Peyer's patch (tissue), 4 donors: ENCODE measurements around the gene TSHZ3.

Experiments
- POLR2A ChIP-seq, 2 donors: fragments of 450-650 bp; IDR thresholded peaks; one replicate each; pipeline ENCODE4 v1.5.1; 2017; ENCODE audit warnings: antibody characterized with exemption in 2 of 2, mild to moderate bottlenecking in 2 of 2, moderate library complexity in 2 of 2
- TF ChIP-seq, protein P1 (sequence below), 6 experiments: fragments of 450-650 bp in 4 of 6; fragments of 200-600 bp in 2 of 6; sonication (generic) in 1 of 6; IDR thresholded peaks; one replicate each; pipeline ENCODE4 v1.5.1; 2017 to 2019; ENCODE audit warnings: antibody characterized with exemption in 6 of 6, mild to moderate bottlenecking in 3 of 6, moderate library complexity in 1 of 6

DNA sequence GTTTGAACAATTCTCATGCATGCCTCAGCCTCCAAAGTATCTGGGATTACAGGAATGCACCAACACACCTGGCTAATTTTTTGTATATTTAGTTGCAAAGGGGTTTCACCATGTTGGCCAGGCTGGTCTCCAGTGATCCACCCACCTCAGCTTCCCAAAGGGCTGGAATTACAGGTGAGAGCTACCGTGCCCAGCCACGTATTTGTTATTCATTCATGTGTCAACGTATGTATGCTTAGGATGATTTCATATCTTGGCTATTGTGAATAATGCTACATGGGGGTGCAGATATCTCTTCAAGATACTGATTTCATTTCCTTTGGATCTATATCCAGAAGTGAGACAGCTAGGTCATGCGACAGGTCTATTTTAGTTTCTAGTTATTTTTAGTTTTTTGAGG, 113.4 kb downstream of the TSHZ3 start:
- TF ChIP-seq, protein P1, sequence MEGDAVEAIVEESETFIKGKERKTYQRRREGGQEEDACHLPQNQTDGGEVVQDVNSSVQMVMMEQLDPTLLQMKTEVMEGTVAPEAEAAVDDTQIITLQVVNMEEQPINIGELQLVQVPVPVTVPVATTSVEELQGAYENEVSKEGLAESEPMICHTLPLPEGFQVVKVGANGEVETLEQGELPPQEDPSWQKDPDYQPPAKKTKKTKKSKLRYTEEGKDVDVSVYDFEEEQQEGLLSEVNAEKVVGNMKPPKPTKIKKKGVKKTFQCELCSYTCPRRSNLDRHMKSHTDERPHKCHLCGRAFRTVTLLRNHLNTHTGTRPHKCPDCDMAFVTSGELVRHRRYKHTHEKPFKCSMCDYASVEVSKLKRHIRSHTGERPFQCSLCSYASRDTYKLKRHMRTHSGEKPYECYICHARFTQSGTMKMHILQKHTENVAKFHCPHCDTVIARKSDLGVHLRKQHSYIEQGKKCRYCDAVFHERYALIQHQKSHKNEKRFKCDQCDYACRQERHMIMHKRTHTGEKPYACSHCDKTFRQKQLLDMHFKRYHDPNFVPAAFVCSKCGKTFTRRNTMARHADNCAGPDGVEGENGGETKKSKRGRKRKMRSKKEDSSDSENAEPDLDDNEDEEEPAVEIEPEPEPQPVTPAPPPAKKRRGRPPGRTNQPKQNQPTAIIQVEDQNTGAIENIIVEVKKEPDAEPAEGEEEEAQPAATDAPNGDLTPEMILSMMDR (IDR thresholded peaks at IDR 0.05) = no peak
- no peak for TF ChIP-seq POLR2A (IDR thresholded peaks at IDR 0.05)
